HEK293T (cell line): ENCODE results near the gene SLC47A2.

Experiments
- BHLHE40 ChIP-seq: fragments of 450-650 bp; IDR thresholded peaks from 2 replicates; pipeline ENCODE4 v1.6.1; 2016; ENCODE audit warnings: mild to moderate bottlenecking, moderate library complexity, borderline replicate concordance
- CTBP1 ChIP-seq: fragments of 450-650 bp; IDR thresholded peaks from 2 replicates; pipeline ENCODE4 v1.6.1; 2016; ENCODE audit warnings: borderline replicate concordance
- ELF4 ChIP-seq: fragments of 450-650 bp; IDR thresholded peaks from 2 replicates; pipeline ENCODE4 v1.6.1; 2017; ENCODE audit warnings: antibody characterized with exemption
- FOXA1 ChIP-seq: fragments of 450-650 bp; IDR thresholded peaks from 2 replicates; pipeline ENCODE4 v1.6.1; 2016; ENCODE audit warnings: mild to moderate bottlenecking
- FOXK2 ChIP-seq: fragments of 450-650 bp; IDR thresholded peaks from 2 replicates; pipeline ENCODE4 v1.6.1; 2016; ENCODE audit warnings: mild to moderate bottlenecking
- FOXM1 ChIP-seq: fragments of 450-650 bp; IDR thresholded peaks from 2 replicates; pipeline ENCODE4 v1.6.1; 2017; ENCODE audit warnings: mild to moderate bottlenecking, borderline replicate concordance
- HDGF ChIP-seq: fragments of 450-650 bp; IDR thresholded peaks from 2 replicates; pipeline ENCODE4 v1.6.1; 2017; ENCODE audit warnings: antibody characterized with exemption, borderline replicate concordance
- L3MBTL2 ChIP-seq: fragments of 450-650 bp; conservative IDR thresholded peaks from 2 replicates; pipeline ENCODE4 v1.6.1; 2016; ENCODE audit warnings: mild to moderate bottlenecking
- NFRKB ChIP-seq: fragments of 450-650 bp; IDR thresholded peaks from 2 replicates; pipeline ENCODE4 v1.6.1; 2016; ENCODE audit warnings: mild to moderate bottlenecking, moderate library complexity
- SP1 ChIP-seq: fragments of 450-650 bp; IDR thresholded peaks from 2 replicates; pipeline ENCODE4 v1.6.1; 2017
- SUZ12 ChIP-seq: fragments of 450-650 bp; IDR thresholded peaks from 2 replicates; pipeline ENCODE4 v1.6.1; 2016; ENCODE audit warnings: mild to moderate bottlenecking
- TARDBP ChIP-seq: fragments of 450-650 bp; IDR thresholded peaks from 2 replicates; pipeline ENCODE4 v1.6.1; 2016
- TF ChIP-seq, protein P1 (sequence below): fragments of 450-650 bp; IDR thresholded peaks from 2 replicates; pipeline ENCODE4 v1.6.1; 2016

DNA sequence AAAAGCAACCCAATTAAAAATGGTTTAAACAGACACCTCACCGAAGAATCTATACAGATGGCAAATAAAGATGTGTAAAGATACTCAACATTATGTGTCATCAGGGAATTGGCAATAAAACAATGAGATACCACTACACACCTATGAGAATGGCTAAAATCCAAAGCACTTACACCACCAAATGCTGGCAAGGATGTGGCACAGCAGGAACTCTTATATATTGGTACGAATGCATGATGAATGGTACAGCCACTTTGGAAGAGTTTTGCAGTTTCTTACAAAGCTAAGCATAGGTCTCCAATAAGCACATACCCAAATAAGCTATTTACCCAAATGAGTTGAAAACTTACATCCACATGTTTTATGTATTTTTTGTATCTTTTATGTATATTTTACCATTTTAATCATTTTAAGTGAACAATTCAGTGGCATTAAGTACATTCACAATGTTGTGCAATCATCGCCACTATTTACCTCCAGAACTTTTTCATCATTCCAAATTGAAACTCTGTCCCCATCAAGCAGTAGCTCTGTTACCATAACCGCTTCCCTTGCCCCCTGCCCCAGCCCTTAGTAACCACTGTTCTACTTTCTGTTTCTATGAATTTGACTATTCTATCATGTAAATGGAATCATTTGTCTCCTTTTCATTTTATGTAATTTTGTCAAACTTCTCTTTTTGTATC is 74.6 kb downstream of the SLC47A2 start:
- no peak for TF ChIP-seq SP1
- no peak for TF ChIP-seq SUZ12
- TF ChIP-seq TARDBP, result no peak
- TF ChIP-seq, protein P1, sequence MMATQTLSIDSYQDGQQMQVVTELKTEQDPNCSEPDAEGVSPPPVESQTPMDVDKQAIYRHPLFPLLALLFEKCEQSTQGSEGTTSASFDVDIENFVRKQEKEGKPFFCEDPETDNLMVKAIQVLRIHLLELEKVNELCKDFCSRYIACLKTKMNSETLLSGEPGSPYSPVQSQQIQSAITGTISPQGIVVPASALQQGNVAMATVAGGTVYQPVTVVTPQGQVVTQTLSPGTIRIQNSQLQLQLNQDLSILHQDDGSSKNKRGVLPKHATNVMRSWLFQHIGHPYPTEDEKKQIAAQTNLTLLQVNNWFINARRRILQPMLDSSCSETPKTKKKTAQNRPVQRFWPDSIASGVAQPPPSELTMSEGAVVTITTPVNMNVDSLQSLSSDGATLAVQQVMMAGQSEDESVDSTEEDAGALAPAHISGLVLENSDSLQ, result no peak
- no peak for TF ChIP-seq BHLHE40
- TF ChIP-seq CTBP1, result no peak
- no peak for TF ChIP-seq ELF4
- no peak for TF ChIP-seq FOXM1
- no peak for TF ChIP-seq HDGF
- TF ChIP-seq FOXK2, result no peak
- no peak for TF ChIP-seq FOXA1
- no peak for TF ChIP-seq L3MBTL2
- TF ChIP-seq NFRKB, result no peak
